ENCODE data around the gene ZNHIT3.
"Not testable (repeated sequence)": the region's sequence is repeated elsewhere in the genome, so short reads cannot be mapped to it uniquely, and the experiment has no call there.

ZNHIT3 gene

DNA sequence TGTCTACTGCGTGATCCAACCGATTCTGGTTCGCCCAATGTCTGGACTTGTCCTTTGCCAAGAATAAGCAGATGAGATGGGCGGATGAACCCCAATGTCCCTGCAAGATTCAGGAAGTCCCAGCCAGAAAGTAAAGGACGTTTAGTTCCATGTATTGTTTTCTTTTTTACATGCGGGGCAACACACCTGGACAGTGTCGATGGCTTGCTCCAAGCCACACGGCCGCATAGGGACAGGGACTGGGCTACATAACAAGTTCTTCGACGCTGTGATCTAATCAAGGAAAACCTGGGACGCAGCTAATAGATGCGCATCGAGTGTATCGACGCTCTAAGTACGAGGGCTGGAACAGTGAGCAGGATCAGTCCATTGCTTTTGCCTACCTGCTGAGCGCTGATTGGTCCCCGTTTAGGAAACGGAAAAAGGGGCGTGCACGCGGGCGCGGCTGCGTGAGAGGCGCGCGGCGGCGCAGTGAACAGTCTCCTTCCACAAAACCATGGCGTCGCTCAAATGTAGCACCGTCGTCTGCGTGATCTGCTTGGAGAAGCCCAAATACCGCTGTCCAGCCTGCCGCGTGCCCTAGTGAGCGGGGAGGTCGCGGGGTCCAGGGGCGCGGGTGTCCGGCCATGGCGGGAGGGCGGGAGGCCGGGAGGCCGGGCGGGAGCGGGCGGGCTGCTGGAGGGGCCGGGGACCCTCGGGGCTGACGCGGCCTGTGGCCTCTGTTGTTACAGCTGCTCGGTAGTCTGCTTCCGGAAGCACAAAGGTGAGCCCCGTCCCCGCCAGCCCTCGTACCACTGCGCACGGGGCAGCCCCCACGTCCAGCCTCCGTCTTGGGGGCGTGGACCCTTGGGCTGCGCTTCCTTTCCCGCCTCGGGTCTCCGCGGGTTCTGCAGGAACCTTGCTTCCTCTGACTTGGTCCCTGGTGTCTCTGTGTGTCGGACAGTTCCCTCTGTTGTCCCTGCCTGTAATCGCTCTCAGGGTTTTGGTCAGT is at the start of gene ZNHIT3:
TSS of gene ZNHIT3 (plus strand) at position 478 of the 991 bp plus-strand sequence. CDS start at position 497, 19 bp downstream.
- Histone ChIP-seq H3K27me3 (ENCODE audit: insufficient read depth, low read length, poor library complexity, severe bottlenecking) (no peaks in the 10 kb centered on the region), H3K36me3 (ENCODE audit: insufficient read depth, low read length) (peaks cover 3% of the 10 kb centered on the region), H4K20me1 (ENCODE audit: insufficient read depth, low read length, poor library complexity, severe bottlenecking) (peaks cover 36% of the 10 kb centered on the region), H3K9me3 (ENCODE audit: insufficient read depth, low read depth, low read length) (no peaks in the 10 kb centered on the region), H3K79me2 (ENCODE audit: insufficient read depth, low read length) (peaks cover 50% of the 10 kb centered on the region), H3K4me3 (ENCODE audit: low read length, poor library complexity, severe bottlenecking) (peak within 1 kb of the TSS; percentile 92), H3K9me2 (replicated peaks; ENCODE audit: low read depth, low read length) (no peaks in the 10 kb centered on the region), H3F3A (ENCODE audit: low read depth) (no peaks in the 10 kb centered on the region), H2AFZ (ENCODE audit: low read length) (peak within 1 kb of the TSS; percentile 90), H3K9ac (ENCODE audit: low read depth, low read length, poor library complexity, severe bottlenecking) (peak within 1 kb of the TSS; percentile 83), H3K4me2 (ENCODE audit: low read depth, low read length, poor library complexity, severe bottlenecking) (peak within 1 kb of the TSS; percentile 92), H3K4me1 (ENCODE audit: insufficient read depth, low read length, poor library complexity, severe bottlenecking) (peaks cover 22% of the 10 kb centered on the region)
- TF ChIP-seq EZH2phosphoT487 (IDR thresholded peaks at IDR 0.05; ENCODE audit: borderline replicate concordance) = no peak
- no peak for TF ChIP-seq CTCF (conservative IDR thresholded peaks at IDR 0.05; ENCODE audit: low read length)

- not testable (repeated sequence) for H4K20me1 ChIP-seq (ENCODE audit: insufficient read depth, low read length, poor library complexity, severe bottlenecking); H3K4me3 ChIP-seq (ENCODE audit: low read length, poor library complexity, severe bottlenecking); H3K36me3 ChIP-seq (ENCODE audit: insufficient read depth, low read length); H3K4me2 ChIP-seq (ENCODE audit: low read depth, low read length, poor library complexity, severe bottlenecking); H3K9me2 ChIP-seq (replicated peaks; ENCODE audit: low read depth, low read length); H3K9me3 ChIP-seq (ENCODE audit: insufficient read depth, low read depth, low read length); H3K79me2 ChIP-seq (ENCODE audit: insufficient read depth, low read length); H3K4me1 ChIP-seq (ENCODE audit: insufficient read depth, low read length, poor library complexity, severe bottlenecking); H3K27me3 ChIP-seq (ENCODE audit: insufficient read depth, low read length, poor library complexity, severe bottlenecking); H3K9ac ChIP-seq (ENCODE audit: low read depth, low read length, poor library complexity, severe bottlenecking); H3F3A ChIP-seq (ENCODE audit: low read depth); H2AFZ ChIP-seq (ENCODE audit: low read length)
Observed at GRCh38 chr17:36441792-36442191, 44.7 kb upstream of the ZNHIT3 start.

- Histone ChIP-seq H3K4me1 (ENCODE audit: insufficient read depth, low read length, poor library complexity, severe bottlenecking) (no peaks in the 10 kb centered on the region), H3K9me3 (ENCODE audit: insufficient read depth, low read depth, low read length) (no peaks in the 10 kb centered on the region), H2AFZ (ENCODE audit: low read length) (no peak overlapping the region), H3K4me3 (ENCODE audit: low read length, poor library complexity, severe bottlenecking) (no peak overlapping the region), H3K79me2 (ENCODE audit: insufficient read depth, low read length) (no peaks in the 10 kb centered on the region), H3F3A (ENCODE audit: low read depth) (no peaks in the 10 kb centered on the region), H3K9ac (ENCODE audit: low read depth, low read length, poor library complexity, severe bottlenecking) (no peak overlapping the region), H3K36me3 (ENCODE audit: insufficient read depth, low read length) (no peaks in the 10 kb centered on the region), H3K4me2 (ENCODE audit: low read depth, low read length, poor library complexity, severe bottlenecking) (no peak overlapping the region), H3K9me2 (replicated peaks; ENCODE audit: low read depth, low read length) (no peaks in the 10 kb centered on the region), H4K20me1 (ENCODE audit: insufficient read depth, low read length, poor library complexity, severe bottlenecking) (no peaks in the 10 kb centered on the region), H3K27me3 (ENCODE audit: insufficient read depth, low read length, poor library complexity, severe bottlenecking) (no peaks in the 10 kb centered on the region)
- TF ChIP-seq EZH2phosphoT487 (IDR thresholded peaks at IDR 0.05; ENCODE audit: borderline replicate concordance) (no peak), CTCF (conservative IDR thresholded peaks at IDR 0.05; ENCODE audit: low read length) (no peak)
Observed at GRCh38 chr17:36443777-36444176, 42.7 kb upstream of the ZNHIT3 start.

DNA sequence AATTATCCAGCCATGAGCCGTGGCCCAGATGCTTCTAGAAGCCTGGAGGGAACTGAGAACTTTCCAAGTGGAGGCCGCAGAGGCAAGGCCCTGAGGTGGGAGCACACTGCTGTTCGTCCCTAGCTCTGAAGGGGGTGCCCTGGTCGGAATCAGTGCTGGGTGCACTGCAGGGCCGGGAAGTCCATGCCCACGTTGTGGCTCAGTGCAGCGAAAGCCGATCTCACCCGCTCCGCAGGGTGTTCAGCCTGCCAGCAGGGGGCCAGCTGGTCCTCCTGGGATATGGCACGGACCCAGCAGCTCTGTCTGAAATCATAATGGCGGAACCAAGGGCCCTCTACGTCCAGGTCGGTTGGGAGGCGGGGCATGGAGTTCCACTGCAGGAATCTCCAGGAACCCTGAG is 36.5 kb upstream of the ZNHIT3 start:
- not testable (repeated sequence) for H3K9me2 ChIP-seq (replicated peaks; ENCODE audit: low read depth, low read length); H3K4me1 ChIP-seq (ENCODE audit: insufficient read depth, low read length, poor library complexity, severe bottlenecking); H2AFZ ChIP-seq (ENCODE audit: low read length); H3K4me2 ChIP-seq (ENCODE audit: low read depth, low read length, poor library complexity, severe bottlenecking); H3K79me2 ChIP-seq (ENCODE audit: insufficient read depth, low read length); H3F3A ChIP-seq (ENCODE audit: low read depth); H3K4me3 ChIP-seq (ENCODE audit: low read length, poor library complexity, severe bottlenecking); H3K9me3 ChIP-seq (ENCODE audit: insufficient read depth, low read depth, low read length); H3K27me3 ChIP-seq (ENCODE audit: insufficient read depth, low read length, poor library complexity, severe bottlenecking); H3K9ac ChIP-seq (ENCODE audit: low read depth, low read length, poor library complexity, severe bottlenecking); H3K36me3 ChIP-seq (ENCODE audit: insufficient read depth, low read length); H4K20me1 ChIP-seq (ENCODE audit: insufficient read depth, low read length, poor library complexity, severe bottlenecking)

DNA sequence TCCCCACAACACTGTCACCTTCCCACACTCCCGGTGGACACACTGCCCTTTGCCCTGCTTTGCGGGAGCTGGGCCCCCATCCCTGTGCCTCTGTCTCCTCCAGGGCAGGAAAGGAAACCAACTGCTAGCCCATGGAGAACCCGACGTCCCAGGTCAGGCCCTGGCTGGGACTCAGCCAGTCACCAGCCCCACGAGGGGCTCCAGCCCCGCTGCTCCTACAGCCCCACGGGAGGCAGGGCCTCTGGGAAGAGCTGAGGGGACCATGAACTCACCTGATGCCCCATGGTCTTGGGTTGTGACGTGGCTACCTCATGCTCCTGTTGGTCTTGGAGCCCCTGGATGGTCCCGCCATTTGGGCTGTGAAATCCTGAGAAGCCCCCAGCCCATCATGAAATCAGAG is 33.6 kb upstream of the ZNHIT3 start:
- not testable (repeated sequence) for H3K36me3 ChIP-seq (ENCODE audit: insufficient read depth, low read length); H3K4me2 ChIP-seq (ENCODE audit: low read depth, low read length, poor library complexity, severe bottlenecking); H3F3A ChIP-seq (ENCODE audit: low read depth); H3K79me2 ChIP-seq (ENCODE audit: insufficient read depth, low read length); H3K9me2 ChIP-seq (replicated peaks; ENCODE audit: low read depth, low read length); H3K4me1 ChIP-seq (ENCODE audit: insufficient read depth, low read length, poor library complexity, severe bottlenecking); H3K9ac ChIP-seq (ENCODE audit: low read depth, low read length, poor library complexity, severe bottlenecking); H3K27me3 ChIP-seq (ENCODE audit: insufficient read depth, low read length, poor library complexity, severe bottlenecking); H4K20me1 ChIP-seq (ENCODE audit: insufficient read depth, low read length, poor library complexity, severe bottlenecking); H3K9me3 ChIP-seq (ENCODE audit: insufficient read depth, low read depth, low read length); H2AFZ ChIP-seq (ENCODE audit: low read length); H3K4me3 ChIP-seq (ENCODE audit: low read length, poor library complexity, severe bottlenecking)

GRCh38 chr17:36457701-36458100 is 28.8 kb upstream of the ZNHIT3 start:
- not testable (repeated sequence) for H3K9ac ChIP-seq (ENCODE audit: low read depth, low read length, poor library complexity, severe bottlenecking); H3K9me3 ChIP-seq (ENCODE audit: insufficient read depth, low read depth, low read length); H3K4me2 ChIP-seq (ENCODE audit: low read depth, low read length, poor library complexity, severe bottlenecking); H3K36me3 ChIP-seq (ENCODE audit: insufficient read depth, low read length); H3K9me2 ChIP-seq (replicated peaks; ENCODE audit: low read depth, low read length); H3K4me1 ChIP-seq (ENCODE audit: insufficient read depth, low read length, poor library complexity, severe bottlenecking); H4K20me1 ChIP-seq (ENCODE audit: insufficient read depth, low read length, poor library complexity, severe bottlenecking); H2AFZ ChIP-seq (ENCODE audit: low read length); H3K4me3 ChIP-seq (ENCODE audit: low read length, poor library complexity, severe bottlenecking); H3K79me2 ChIP-seq (ENCODE audit: insufficient read depth, low read length); H3F3A ChIP-seq (ENCODE audit: low read depth); H3K27me3 ChIP-seq (ENCODE audit: insufficient read depth, low read length, poor library complexity, severe bottlenecking)
